Gastroesophageal sphincter (tissue), 4 donors: ENCODE data around the gene PDE11A. TPM values are rescaled to one million over a fixed set of nuclear protein-coding genes. Genes with fewer than 3 reads are reported as not detected.

Experiments used
- ATAC-seq: fragments of 150-250 bp; one replicate; pipeline ENCODE4 v1.9.1; 2016; ENCODE audit warnings: mild to moderate bottlenecking, moderate library complexity
- H3K27ac ChIP-seq, 4 donors: fragments of 200-600 bp; sonication (generic) in 3 of 4; 1 replicate in 3 of 4; 2 replicates in 1 of 4; pipeline ENCODE4 v1.5.1; 2016 to 2019
- H3K27me3 ChIP-seq: fragments of 200-600 bp; sonication (generic); one replicate; pipeline ENCODE4 v1.5.1; 2019
- H3K36me3 ChIP-seq, 2 donors: fragments of 200-600 bp; sonication (generic); one replicate each; pipeline ENCODE4 v1.5.1; 2019; ENCODE audit warnings: control low read depth in 1 of 2
- H3K4me1 ChIP-seq, 3 donors: fragments of 200-600 bp; sonication (generic); 1 replicate in 2 of 3; 2 replicates in 1 of 3; pipeline ENCODE4 v1.5.1; 2016 to 2019; ENCODE audit warnings: control low read depth in 2 of 3
- H3K4me3 ChIP-seq, 2 donors: fragments of 200-600 bp; sonication (generic); one replicate each; pipeline ENCODE4 v1.5.1; 2019; ENCODE audit warnings: mild to moderate bottlenecking in 1 of 2, moderate library complexity in 1 of 2
- H3K9me3 ChIP-seq, 3 donors: fragments of 200-600 bp; sonication (generic); one replicate each; pipeline ENCODE4 v1.5.1; 2017 to 2019; ENCODE audit warnings: control low read depth in 2 of 3
- CTCF ChIP-seq, 4 experiments: fragments of 200-600 bp in 2 of 4; fragments of 450-650 bp in 2 of 4; sonication (generic) in 1 of 4; IDR thresholded peaks; one replicate each; pipeline ENCODE4 v1.5.1; 2017 to 2019; ENCODE audit warnings: antibody characterized with exemption in 4 of 4, mild to moderate bottlenecking in 2 of 4, moderate library complexity in 2 of 4
- EP300 ChIP-seq: sonication (generic); formaldehyde crosslinking; IDR thresholded peaks from one replicate; pipeline ENCODE4 v1.6.1; 2017; ENCODE audit warnings: antibody characterized with exemption, mild to moderate bottlenecking
- POLR2A ChIP-seq, 2 donors: fragments of 450-650 bp; IDR thresholded peaks; one replicate each; pipeline ENCODE4 v1.6.1; 2017; ENCODE audit warnings: antibody characterized with exemption in 2 of 2, mild to moderate bottlenecking in 2 of 2, moderate library complexity in 1 of 2
- POLR2AphosphoS5 ChIP-seq: sonication (generic); formaldehyde crosslinking; IDR thresholded peaks from one replicate; pipeline ENCODE4 v1.6.1; 2017; ENCODE audit warnings: antibody characterized with exemption
- WGBS, 2 donors: methylation state at CpG; one replicate each; pipeline ENCODE4 v1.1.5; 2018; ENCODE audit warnings: low coverage in 1 of 2; 5-methylcytosine and 5-hydroxymethylcytosine counted together
- total RNA-seq, 4 donors: library from RNA; depleted of rRNA; stranded (reverse); fragments of >200 nt; gene quantifications; one replicate each; pipeline ENCODE4 v1.1.0, GENCODE V29; 2016

The PDE11A gene
- total RNA-seq, 4 donors from 2014 or later: 0.13 to 1.9 (median 0.16) TPM; not detected in 1

DNA sequence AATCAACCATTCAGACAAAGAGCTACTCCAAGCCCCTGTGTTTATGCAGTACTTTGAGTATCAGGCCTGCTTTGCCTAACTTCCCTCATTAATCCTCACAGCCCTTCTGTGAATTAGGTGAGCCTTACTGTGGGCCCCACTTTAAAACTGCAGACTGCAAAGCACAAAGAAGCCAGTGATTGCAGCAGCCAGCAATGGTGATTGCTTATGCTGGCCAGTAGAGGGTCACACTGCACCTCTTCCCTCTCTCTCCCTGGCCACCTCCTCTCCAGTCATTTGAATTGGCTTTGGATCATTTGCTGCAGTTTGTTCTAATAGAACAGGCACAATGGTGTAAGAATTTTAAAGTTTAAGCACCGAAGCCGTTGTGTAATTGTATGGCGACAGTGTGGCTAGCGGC is 450.1 kb downstream of the PDE11A start:
- WGBS, 2 donors: 93 to 95% methylated on average over 3 to 4 of the region's 4 CpGs
- Histone ChIP-seq H3K27me3 (peaks cover 14% of the 10 kb centered on the region), H3K27ac (no peak overlapping the region), H3K4me3 (no peak overlapping the region), H3K4me1 (peaks cover 0 to 11% (median 3%) of the 10 kb centered on the region in 3 donors), H3K9me3 (no peaks in the 10 kb centered on the region), H3K36me3 (no peaks in the 10 kb centered on the region)
- TF ChIP-seq POLR2A (IDR thresholded peaks at IDR 0.05) (no peak), CTCF (IDR thresholded peaks at IDR 0.05) (peak in 1 of 4 experiments; percentile 40)
- no peak for ATAC-seq

GRCh38 chr2:177619986-177620385 is 452.6 kb downstream of the PDE11A start:
- no peak overlapping the region for H3K4me3 ChIP-seq
- no peaks in the 10 kb centered on the region for H3K36me3 ChIP-seq
- WGBS, 2 donors: 79 to 89% methylated on average over 2 of the region's 2 CpGs
- no peaks in the 10 kb centered on the region for H3K9me3 ChIP-seq
- no peak for TF ChIP-seq POLR2AphosphoS5
- TF ChIP-seq POLR2A (IDR thresholded peaks at IDR 0.05): no peak
- no peak for TF ChIP-seq CTCF (IDR thresholded peaks at IDR 0.05)
- no peak for TF ChIP-seq EP300
- no peaks in the 10 kb centered on the region for H3K27me3 ChIP-seq
- H3K4me1 ChIP-seq: peaks cover 0 to 11% (median 3%) of the 10 kb centered on the region in 3 donors
- ATAC-seq: no peak
- H3K27ac ChIP-seq: no peak overlapping the region

- peak overlapping the region in 1 of 4 donors; percentile 94 for H3K27ac ChIP-seq
Observed at GRCh38 chr2:177619461-177619860, 453.1 kb downstream of the PDE11A start.

GRCh38 chr2:177618255-177619253 is 454.0 kb downstream of the PDE11A start:
- no peaks in the 10 kb centered on the region for H3K9me3 ChIP-seq
- WGBS, 2 donors: 0 to 1% methylated on average over 7 to 13 of the region's 76 CpGs
- TF ChIP-seq EP300 (no peak), POLR2A (IDR thresholded peaks at IDR 0.05) (peak in 1 of 2 donors; percentile 32), CTCF (IDR thresholded peaks at IDR 0.05) (peak in 1 of 4 experiments; percentile 21), POLR2AphosphoS5 (peak; percentile 17)

More at GRCh38 chr2:177619461-177619860, 453.1 kb downstream of the PDE11A start:
- TF ChIP-seq CTCF (IDR thresholded peaks at IDR 0.05): no peak
- TF ChIP-seq POLR2AphosphoS5: no peak
- TF ChIP-seq EP300: no peak
- no peak for TF ChIP-seq POLR2A (IDR thresholded peaks at IDR 0.05)
- Histone ChIP-seq H3K36me3 (no peaks in the 10 kb centered on the region), H3K4me1 (peaks cover 0 to 11% (median 3%) of the 10 kb centered on the region in 3 donors), H3K4me3 (peak overlapping the region in 1 of 2 donors; percentile 75), H3K27me3 (no peaks in the 10 kb centered on the region), H3K9me3 (no peaks in the 10 kb centered on the region)
- ATAC-seq: no peak
- WGBS, 2 donors: 63 to 64% methylated on average over 4 of the region's 4 CpGs

More at GRCh38 chr2:177618255-177619253, 454.0 kb downstream of the PDE11A start:
- H3K4me1 ChIP-seq: peaks cover 0 to 11% (median 3%) of the 10 kb centered on the region in 3 donors
- no peaks in the 10 kb centered on the region for H3K27me3 ChIP-seq
- H3K27ac ChIP-seq: peak overlapping the region; percentile 80 to 96 (median 94)
- ATAC-seq: peak; percentile 96
- H3K36me3 ChIP-seq: no peaks in the 10 kb centered on the region
- H3K4me3 ChIP-seq: peak overlapping the region; percentile 70 to 75
